Tibial artery (tissue), 4 donors: ENCODE measurements around the gene IL20.

ENCODE experiments used
- DNase-seq, 2 donors: peaks; one replicate each; pipeline ENCODE4 v3.0.0-alpha.2; 2019
- H3K27ac ChIP-seq, 2 donors: fragments of 200-600 bp; sonication (generic) in 1 of 2; 1 replicate in 1 of 2; 2 replicates in 1 of 2; pipeline ENCODE4 v1.5.1; 2018 to 2019; ENCODE audit warnings: mild to moderate bottlenecking in 1 of 2
- H3K27me3 ChIP-seq, 2 donors: fragments of 200-600 bp; sonication (generic) in 1 of 2; one replicate each; pipeline versions ENCODE4 v1.5.1 to v1.6.0; 2016 to 2019
- H3K36me3 ChIP-seq, 3 donors: fragments of 200-600 bp; sonication (generic) in 2 of 3; one replicate each; pipeline ENCODE4 v1.5.1; 2016 to 2019; ENCODE audit warnings: mild to moderate bottlenecking in 2 of 3
- H3K4me1 ChIP-seq, 4 donors: fragments of 200-600 bp; sonication (generic) in 2 of 4; 1 replicate in 3 of 4; 2 replicates in 1 of 4; pipeline ENCODE4 v1.5.1; 2016 to 2019
- H3K4me3 ChIP-seq, 2 donors: fragments of 200-600 bp; sonication (generic) in 1 of 2; 1 replicate in 1 of 2; 2 replicates in 1 of 2; pipeline ENCODE4 v1.5.1; 2018 to 2019; ENCODE audit warnings: mild to moderate bottlenecking in 2 of 2
- H3K9me3 ChIP-seq, 3 donors: fragments of 200-600 bp; sonication (generic) in 1 of 3; one replicate each; pipeline ENCODE4 v1.5.1; 2016 to 2019
- intact Hi-C: fragments of 100-400 bp; cut with DNase I; formaldehyde crosslinking; loops from one replicate; pipeline ENCODE4 v1.15.0; 2023; ENCODE audit warnings: low total_unique reads
- TF ChIP-seq, protein P1 (sequence below), 2 experiments: fragments of 200-600 bp in 1 of 2; fragments of 450-650 bp in 1 of 2; IDR thresholded peaks; one replicate each; pipeline ENCODE4 v1.5.1; 2017 to 2019; ENCODE audit warnings: antibody characterized with exemption in 2 of 2, mild to moderate bottlenecking in 1 of 2, moderate library complexity in 1 of 2

The IL20 gene

DNA sequence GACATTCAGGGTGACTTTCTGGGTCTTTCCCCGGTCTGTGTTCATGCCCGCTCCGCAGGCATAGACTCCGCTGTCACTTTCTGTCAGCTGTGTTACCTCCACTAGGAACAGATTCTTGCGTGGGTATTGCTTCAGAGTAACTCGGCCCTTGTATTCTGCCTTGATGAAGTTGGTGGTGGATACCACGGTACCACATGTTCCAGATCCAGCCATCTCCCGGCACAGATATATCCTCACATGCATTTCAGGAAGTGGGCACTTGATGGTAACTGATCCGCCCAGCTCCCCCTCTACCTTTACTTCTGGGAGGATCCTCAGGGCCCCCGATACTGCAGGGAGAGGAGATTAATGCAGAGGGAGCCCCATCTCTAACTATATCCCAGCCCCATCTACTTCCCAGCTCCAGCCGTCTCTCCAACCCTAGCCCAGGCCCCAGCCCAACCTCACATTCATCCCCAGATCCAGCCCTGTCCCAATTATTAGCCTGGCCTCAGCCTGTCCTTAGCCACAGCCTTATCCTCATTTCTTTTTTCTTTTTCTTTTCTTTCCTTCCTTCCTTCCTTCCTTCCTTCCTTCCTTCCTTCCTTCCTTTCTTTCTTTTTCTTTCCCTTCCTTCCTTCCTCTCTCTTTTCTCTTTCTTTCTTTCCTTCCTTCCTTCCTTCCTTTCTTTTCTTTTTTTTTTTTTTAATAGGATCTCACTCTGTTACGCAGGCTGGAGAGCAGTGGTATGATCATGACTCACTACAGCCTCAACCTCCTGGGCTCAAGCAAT is 48.5 kb downstream of the IL20 start:
- H3K27me3 ChIP-seq = peaks cover 0 to 36% of the 10 kb centered on the region in 2 donors

DNA sequence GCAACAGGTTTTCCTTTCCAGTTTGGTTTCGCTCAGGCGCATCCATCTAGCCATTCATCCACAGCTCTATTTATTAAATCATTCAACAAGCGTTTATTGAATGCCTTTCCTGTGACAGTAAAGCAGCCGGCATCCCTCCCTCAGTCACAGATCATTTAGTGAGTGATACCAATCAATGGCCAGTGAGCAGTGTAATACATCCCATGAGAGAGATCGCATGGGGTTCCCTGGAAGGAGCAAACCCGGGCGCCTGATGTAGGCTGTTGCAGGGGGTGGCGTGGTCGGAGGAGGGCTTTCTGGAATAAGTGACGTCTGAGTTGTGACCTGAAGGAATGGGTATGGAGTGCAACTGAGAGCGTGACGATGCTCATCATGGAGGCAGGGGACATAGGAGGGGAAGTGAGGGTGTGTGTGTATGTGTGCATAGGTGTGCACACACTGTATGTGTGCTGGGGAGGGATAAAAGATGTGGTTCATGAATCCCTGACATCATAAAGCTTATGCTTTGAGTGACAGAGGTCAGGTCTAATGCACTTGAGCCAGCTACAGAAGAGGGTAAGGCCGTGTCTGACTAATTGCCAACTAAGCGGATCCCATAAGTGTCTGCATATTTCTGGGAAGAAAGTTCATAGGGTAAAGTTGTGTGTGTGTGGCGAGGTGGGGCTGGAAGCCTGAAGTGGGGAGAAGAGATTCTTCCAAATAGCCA is 49.8 kb downstream of the IL20 start:
- intact Hi-C loops = loop anchor here (10.0 kb wide), 2 partner anchors 180 to 250 kb away; no protein-coding TSS in a partner anchor
- no peaks in the 10 kb centered on the region for H3K9me3 ChIP-seq
- TF ChIP-seq, protein P1, sequence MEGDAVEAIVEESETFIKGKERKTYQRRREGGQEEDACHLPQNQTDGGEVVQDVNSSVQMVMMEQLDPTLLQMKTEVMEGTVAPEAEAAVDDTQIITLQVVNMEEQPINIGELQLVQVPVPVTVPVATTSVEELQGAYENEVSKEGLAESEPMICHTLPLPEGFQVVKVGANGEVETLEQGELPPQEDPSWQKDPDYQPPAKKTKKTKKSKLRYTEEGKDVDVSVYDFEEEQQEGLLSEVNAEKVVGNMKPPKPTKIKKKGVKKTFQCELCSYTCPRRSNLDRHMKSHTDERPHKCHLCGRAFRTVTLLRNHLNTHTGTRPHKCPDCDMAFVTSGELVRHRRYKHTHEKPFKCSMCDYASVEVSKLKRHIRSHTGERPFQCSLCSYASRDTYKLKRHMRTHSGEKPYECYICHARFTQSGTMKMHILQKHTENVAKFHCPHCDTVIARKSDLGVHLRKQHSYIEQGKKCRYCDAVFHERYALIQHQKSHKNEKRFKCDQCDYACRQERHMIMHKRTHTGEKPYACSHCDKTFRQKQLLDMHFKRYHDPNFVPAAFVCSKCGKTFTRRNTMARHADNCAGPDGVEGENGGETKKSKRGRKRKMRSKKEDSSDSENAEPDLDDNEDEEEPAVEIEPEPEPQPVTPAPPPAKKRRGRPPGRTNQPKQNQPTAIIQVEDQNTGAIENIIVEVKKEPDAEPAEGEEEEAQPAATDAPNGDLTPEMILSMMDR (IDR thresholded peaks at IDR 0.05) = no peak
- no peak for DNase-seq
- H3K27ac ChIP-seq = no peak overlapping the region
- H3K36me3 ChIP-seq = no peaks in the 10 kb centered on the region
- no peaks in the 10 kb centered on the region for H3K4me1 ChIP-seq
- H3K4me3 ChIP-seq = no peak overlapping the region
- peaks cover 0 to 24% of the 10 kb centered on the region in 2 donors for H3K27me3 ChIP-seq

More for the DNA sequence above, 48.5 kb downstream of the IL20 start:
- H3K9me3 ChIP-seq = no peaks in the 10 kb centered on the region
- peaks cover 0 to 12% (median 12%) of the 10 kb centered on the region in 4 donors for H3K4me1 ChIP-seq
- TF ChIP-seq, protein P1 (IDR thresholded peaks at IDR 0.05) = no peak
- H3K4me3 ChIP-seq = no peak overlapping the region
- DNase-seq = peak in 1 of 2 donors; percentile 32
- no peaks in the 10 kb centered on the region for H3K36me3 ChIP-seq
- H3K27ac ChIP-seq = no peak overlapping the region
- intact Hi-C loops = loop anchor here (5.0 to 10.0 kb wide), 4 partner anchors 179 to 422 kb away; no protein-coding TSS in a partner anchor

DNA sequence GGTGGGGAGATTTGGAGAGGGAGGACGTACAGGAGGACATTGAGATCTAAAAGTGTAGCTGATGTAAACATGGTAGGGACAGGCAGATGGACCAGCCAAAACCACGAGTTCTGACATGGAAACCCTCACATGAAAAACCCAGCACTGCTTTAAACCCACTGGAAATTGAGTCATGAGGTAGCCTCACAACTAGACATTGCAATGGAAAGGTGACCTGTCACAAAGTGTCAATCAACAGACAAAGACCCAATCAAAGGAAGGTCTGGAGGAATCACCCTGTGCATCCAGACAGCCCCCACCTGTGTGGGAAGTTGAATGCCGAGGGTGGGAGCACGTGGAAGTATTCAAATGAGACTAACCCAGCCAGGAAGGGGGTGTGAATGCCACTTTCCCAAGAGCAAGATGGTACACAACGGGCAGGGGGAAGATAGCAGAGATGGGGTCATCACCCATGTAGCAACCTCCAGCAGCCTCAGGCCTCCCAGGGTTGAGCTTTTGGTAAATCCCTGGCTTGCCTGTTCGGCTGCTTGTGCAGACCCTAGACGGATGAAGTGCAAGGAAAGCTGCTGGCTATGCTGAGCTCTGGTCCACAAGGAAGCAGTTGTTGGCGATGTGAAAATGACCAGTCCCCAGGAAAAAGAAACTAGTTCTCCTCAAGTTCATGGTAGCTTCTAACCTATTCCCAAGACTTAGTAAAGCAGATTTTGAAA is 50.7 kb downstream of the IL20 start:
- Histone ChIP-seq H3K36me3 (no peaks in the 10 kb centered on the region), H3K27ac (no peak overlapping the region), H3K9me3 (no peaks in the 10 kb centered on the region), H3K4me1 (no peaks in the 10 kb centered on the region), H3K4me3 (no peak overlapping the region), H3K27me3 (peaks cover 0 to 22% of the 10 kb centered on the region in 2 donors)
- TF ChIP-seq, protein P1 (IDR thresholded peaks at IDR 0.05) = no peak
- intact Hi-C loops = loop anchor here (10.0 kb wide), 2 partner anchors 181 to 251 kb away; no protein-coding TSS in a partner anchor
- DNase-seq = no peak

DNA sequence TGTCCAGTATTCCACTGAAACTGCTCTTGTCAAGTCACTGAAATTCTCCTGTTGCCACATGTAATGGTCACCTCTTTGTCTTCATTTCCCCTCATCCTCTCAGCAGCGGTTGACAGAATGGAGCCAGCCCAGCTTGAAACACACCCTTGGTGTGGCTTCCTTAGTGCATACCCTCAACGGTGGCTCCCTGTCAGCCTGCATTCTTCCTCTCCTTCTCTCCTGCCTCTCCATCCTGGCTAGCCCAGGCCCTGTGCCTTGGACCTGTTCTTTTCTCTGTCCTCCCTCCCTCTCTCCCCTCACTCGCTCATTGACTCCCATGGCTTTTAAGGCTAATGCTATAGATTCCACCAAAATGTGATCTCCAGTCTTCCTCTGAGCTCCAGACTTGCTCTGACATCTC is 52.7 kb downstream of the IL20 start:
- Histone ChIP-seq H3K27ac (no peak overlapping the region), H3K9me3 (no peaks in the 10 kb centered on the region), H3K4me3 (no peak overlapping the region), H3K36me3 (no peaks in the 10 kb centered on the region), H3K27me3 (peaks cover 0 to 24% of the 10 kb centered on the region in 2 donors), H3K4me1 (no peaks in the 10 kb centered on the region)
- no peak for DNase-seq
- intact Hi-C loops = loop anchor here (10.0 kb wide), 2 partner anchors 183 to 253 kb away; no protein-coding TSS in a partner anchor
- TF ChIP-seq, protein P1 (IDR thresholded peaks at IDR 0.05) = no peak
